Measurements from ENCODE around the gene PUSL1. TPM values are rescaled to one million over a fixed set of nuclear protein-coding genes. Genes with fewer than 3 reads are reported as not detected.

The PUSL1 gene
- total RNA-seq, 1 donor from 2014 or later: 45.5 TPM

DNA sequence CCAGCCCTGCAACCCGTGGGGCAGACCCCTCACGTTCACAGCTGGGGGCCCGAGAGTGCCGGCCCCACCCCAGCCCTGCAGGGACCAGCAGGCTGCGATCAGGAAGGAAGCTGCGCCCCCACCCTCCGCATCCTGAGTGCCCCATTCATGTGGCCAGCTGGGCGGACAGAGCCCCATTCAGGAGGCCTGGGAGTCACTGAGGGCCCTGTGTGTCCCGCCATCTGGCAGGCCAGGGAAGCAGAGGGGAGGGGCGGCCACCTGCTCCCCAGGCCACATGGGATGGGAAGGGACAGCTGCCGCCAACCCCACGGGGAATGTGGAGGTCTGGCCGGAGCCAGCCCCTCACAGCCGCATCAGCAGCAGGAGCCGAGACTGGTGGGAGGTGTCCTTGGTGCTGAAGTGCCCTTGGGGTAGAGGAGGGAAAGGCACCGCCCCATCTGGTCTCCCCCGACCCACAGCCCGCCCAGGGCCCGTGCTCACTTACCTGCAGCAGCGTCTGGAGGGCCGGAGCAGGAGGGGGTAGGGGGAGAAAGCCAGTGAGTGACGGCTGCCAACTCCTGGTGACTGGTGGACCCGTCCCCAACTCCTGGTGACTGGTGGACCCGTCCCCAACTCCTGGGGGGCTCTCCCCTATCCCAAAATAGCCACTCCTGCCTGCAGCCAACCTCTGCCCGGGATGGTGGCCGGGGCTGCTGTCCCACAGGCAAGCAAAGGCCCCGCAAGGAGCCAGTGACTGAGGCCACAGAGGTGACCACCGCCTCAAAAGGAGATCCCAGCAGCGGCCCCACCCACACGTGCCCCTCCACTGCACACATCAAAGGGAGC lies 9.3 kb upstream of the PUSL1 start:
- peaks cover 36% of the 10 kb centered on the region for H3K27me3 Mint-ChIP-seq (ENCODE audit: unreplicated experiment)
- H3K36me3 Mint-ChIP-seq (ENCODE audit: unreplicated experiment): no peaks in the 10 kb centered on the region
- DNase-seq: peak; percentile 96
- TF ChIP-seq, protein P1, sequence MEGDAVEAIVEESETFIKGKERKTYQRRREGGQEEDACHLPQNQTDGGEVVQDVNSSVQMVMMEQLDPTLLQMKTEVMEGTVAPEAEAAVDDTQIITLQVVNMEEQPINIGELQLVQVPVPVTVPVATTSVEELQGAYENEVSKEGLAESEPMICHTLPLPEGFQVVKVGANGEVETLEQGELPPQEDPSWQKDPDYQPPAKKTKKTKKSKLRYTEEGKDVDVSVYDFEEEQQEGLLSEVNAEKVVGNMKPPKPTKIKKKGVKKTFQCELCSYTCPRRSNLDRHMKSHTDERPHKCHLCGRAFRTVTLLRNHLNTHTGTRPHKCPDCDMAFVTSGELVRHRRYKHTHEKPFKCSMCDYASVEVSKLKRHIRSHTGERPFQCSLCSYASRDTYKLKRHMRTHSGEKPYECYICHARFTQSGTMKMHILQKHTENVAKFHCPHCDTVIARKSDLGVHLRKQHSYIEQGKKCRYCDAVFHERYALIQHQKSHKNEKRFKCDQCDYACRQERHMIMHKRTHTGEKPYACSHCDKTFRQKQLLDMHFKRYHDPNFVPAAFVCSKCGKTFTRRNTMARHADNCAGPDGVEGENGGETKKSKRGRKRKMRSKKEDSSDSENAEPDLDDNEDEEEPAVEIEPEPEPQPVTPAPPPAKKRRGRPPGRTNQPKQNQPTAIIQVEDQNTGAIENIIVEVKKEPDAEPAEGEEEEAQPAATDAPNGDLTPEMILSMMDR (IDR thresholded peaks at IDR 0.05; ENCODE audit: partially characterized antibody, unreplicated experiment): no peak
- peaks cover 18% of the 10 kb centered on the region for H3K9me3 Mint-ChIP-seq (ENCODE audit: unreplicated experiment)
- H3K4me1 Mint-ChIP-seq (ENCODE audit: low read depth, unreplicated experiment): peaks cover 6% of the 10 kb centered on the region
- peak overlapping the region; percentile 90 for H3K27ac Mint-ChIP-seq (ENCODE audit: unreplicated experiment)
- peak overlapping the region; percentile 30 for H3K4me3 Mint-ChIP-seq (ENCODE audit: unreplicated experiment)

DNA sequence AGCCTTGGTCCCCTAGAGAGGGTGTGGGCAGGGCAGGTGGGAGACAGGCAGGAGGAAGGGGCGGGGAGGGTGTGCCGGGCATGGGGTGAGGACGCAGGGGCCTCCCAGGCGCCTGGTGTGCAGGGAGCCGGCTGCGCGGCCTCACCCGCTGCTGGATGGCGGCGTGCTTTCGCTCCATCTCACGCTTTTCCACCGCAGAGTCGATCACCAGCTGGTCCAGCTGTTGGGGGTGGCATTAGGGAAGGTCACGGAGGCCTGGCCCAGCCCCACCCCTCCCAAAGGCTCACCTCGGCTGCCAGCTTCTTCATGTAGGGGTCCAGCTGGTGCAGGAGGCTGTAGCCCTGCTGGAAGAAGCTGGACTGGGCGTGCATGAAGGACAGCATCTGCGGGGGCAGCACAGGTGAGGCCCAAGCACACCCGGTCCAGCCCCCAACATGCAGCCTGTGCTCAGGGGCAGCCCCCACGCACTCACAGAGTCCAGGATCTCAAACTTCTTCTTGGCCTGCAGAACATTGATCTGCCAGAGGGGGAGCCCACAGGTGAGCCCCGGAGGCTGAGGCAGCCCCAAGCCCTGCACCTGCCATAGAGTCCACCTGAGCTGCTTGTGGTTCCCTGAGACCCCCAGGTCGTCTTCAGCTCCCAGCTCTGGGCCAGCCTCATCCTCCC lies 8.6 kb upstream of the PUSL1 start:
- peaks cover 6% of the 10 kb centered on the region for H3K4me1 Mint-ChIP-seq (ENCODE audit: low read depth, unreplicated experiment)
- peak overlapping the region; percentile 30 for H3K4me3 Mint-ChIP-seq (ENCODE audit: unreplicated experiment)
- peak; percentile 36 for DNase-seq
- H3K27ac Mint-ChIP-seq (ENCODE audit: unreplicated experiment): peak overlapping the region; percentile 90
- TF ChIP-seq, protein P1 (IDR thresholded peaks at IDR 0.05; ENCODE audit: partially characterized antibody, unreplicated experiment): peak; percentile 73
- peaks cover 39% of the 10 kb centered on the region for H3K27me3 Mint-ChIP-seq (ENCODE audit: unreplicated experiment)
- no peaks in the 10 kb centered on the region for H3K36me3 Mint-ChIP-seq (ENCODE audit: unreplicated experiment)
- H3K9me3 Mint-ChIP-seq (ENCODE audit: unreplicated experiment): peaks cover 21% of the 10 kb centered on the region

DNA sequence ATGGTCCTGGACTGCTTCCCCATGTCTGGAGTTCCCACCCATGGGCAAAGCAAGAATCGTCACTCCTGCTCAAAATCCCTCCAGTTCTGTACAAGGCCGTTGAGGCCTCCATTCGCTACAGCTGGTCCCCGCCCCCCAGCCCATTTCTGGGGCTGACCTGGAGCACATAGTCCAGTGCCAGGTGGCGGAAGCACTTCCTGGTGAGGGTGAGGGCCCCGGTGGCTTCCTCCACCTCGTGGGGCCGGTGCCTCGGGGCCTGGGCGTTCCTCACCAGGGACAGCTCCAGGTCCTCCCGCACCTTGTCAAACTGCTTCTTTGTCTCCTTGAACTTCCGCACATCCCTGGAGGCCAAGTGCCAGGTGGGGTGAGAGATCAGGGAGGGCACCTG lies 8.1 kb upstream of the PUSL1 start:
- DNase-seq: peak; percentile 16
- Mint-ChIP-seq H3K4me3 (ENCODE audit: unreplicated experiment) (no peak overlapping the region), H3K27ac (ENCODE audit: unreplicated experiment) (peak overlapping the region; percentile 90), H3K36me3 (ENCODE audit: unreplicated experiment) (no peaks in the 10 kb centered on the region), H3K4me1 (ENCODE audit: low read depth, unreplicated experiment) (peaks cover 6% of the 10 kb centered on the region), H3K27me3 (ENCODE audit: unreplicated experiment) (peaks cover 36% of the 10 kb centered on the region), H3K9me3 (ENCODE audit: unreplicated experiment) (peaks cover 21% of the 10 kb centered on the region)
- TF ChIP-seq, protein P1 (IDR thresholded peaks at IDR 0.05; ENCODE audit: partially characterized antibody, unreplicated experiment): peak; percentile 13

DNA sequence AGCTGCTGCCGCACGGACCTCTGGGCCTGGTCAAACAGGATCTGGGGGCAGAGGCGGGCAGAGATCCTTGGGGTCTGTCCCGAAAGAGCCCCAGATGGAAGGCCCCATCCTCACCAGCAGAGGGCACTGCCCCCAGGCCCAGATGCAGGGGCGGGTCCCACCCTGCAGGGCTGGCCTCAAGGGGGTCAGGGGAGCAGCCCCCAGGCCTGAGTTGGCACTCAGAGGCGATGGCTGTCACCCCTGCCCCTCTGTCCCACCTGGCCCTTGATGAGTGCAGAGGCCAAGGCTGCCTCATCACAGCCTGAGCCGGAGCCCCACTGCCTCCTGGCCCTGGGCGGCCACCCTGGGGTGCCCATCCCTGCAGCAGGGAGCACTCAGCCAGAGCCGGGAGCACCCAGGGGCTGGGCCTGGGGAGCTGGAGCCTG lies 6.4 kb upstream of the PUSL1 start:
- Mint-ChIP-seq H3K9me3 (ENCODE audit: unreplicated experiment) (peaks cover 30% of the 10 kb centered on the region), H3K4me3 (ENCODE audit: unreplicated experiment) (no peak overlapping the region), H3K27me3 (ENCODE audit: unreplicated experiment) (peaks cover 41% of the 10 kb centered on the region), H3K27ac (ENCODE audit: unreplicated experiment) (peak overlapping the region; percentile 52), H3K36me3 (ENCODE audit: unreplicated experiment) (no peaks in the 10 kb centered on the region), H3K4me1 (ENCODE audit: low read depth, unreplicated experiment) (peaks cover 6% of the 10 kb centered on the region)
- TF ChIP-seq, protein P1 (IDR thresholded peaks at IDR 0.05; ENCODE audit: partially characterized antibody, unreplicated experiment): peak; percentile 69
- peak; percentile 45 for DNase-seq

Data from glutamatergic neuron (in vitro differentiated cells).